Retina (tissue), 1 donor: ENCODE results near the gene SLC2A13.
"Not testable (repeated sequence)": the region's sequence is repeated elsewhere in the genome, so short reads cannot be mapped to it uniquely, and the experiment has no call there.

Experiments
- DNase-seq: peaks from one replicate; pipeline ENCODE4 v3.0.0-alpha.2; 2016

Gene SLC2A13

GRCh38 chr12:40034156-40034555 lies 71.7 kb downstream of the SLC2A13 start:
- DNase-seq: no peak

- DNase-seq: no peak
These were observed 72.6 kb downstream of the SLC2A13 start for GRCh38 chr12:40033242-40033630.

- DNase-seq: no peak
These were observed 73.2 kb downstream of the SLC2A13 start for GRCh38 chr12:40032433-40033241.

GRCh38 chr12:40031965-40032364 lies 73.9 kb downstream of the SLC2A13 start:
- no peak for DNase-seq

- DNase-seq: not testable (repeated sequence)
These were observed 74.9 kb downstream of the SLC2A13 start for GRCh38 chr12:40030970-40031369.

- DNase-seq: no peak
These were observed 77.6 kb downstream of the SLC2A13 start for GRCh38 chr12:40028296-40028695.

- DNase-seq: no peak
These were observed 83.0 kb downstream of the SLC2A13 start for GRCh38 chr12:40022850-40023249.

- DNase-seq: no peak
These were observed 85.6 kb downstream of the SLC2A13 start for GRCh38 chr12:40020261-40020691.

- DNase-seq: no peak
These were observed 88.4 kb downstream of the SLC2A13 start for GRCh38 chr12:40017488-40017887.

GRCh38 chr12:40016980-40017379 lies 88.9 kb downstream of the SLC2A13 start:
- DNase-seq: no peak

GRCh38 chr12:40015881-40016280 lies 90.0 kb downstream of the SLC2A13 start:
- DNase-seq: no peak

- no peak for DNase-seq
These were observed 90.5 kb downstream of the SLC2A13 start for GRCh38 chr12:40015345-40015744.

- DNase-seq: no peak
These were observed 92.0 kb downstream of the SLC2A13 start for GRCh38 chr12:40013847-40014246.

GRCh38 chr12:40013292-40013691 lies 92.6 kb downstream of the SLC2A13 start:
- no peak for DNase-seq

GRCh38 chr12:40012711-40013110 lies 93.2 kb downstream of the SLC2A13 start:
- no peak for DNase-seq

GRCh38 chr12:40011775-40012129 lies 94.1 kb downstream of the SLC2A13 start:
- DNase-seq: no peak

- peak; percentile 44 for DNase-seq
These were observed 94.7 kb downstream of the SLC2A13 start for GRCh38 chr12:40010899-40011774.

GRCh38 chr12:40002178-40003169 lies 103.4 kb downstream of the SLC2A13 start:
- DNase-seq: no peak

- no peak for DNase-seq
These were observed 104.5 kb downstream of the SLC2A13 start for GRCh38 chr12:40001406-40001805.

GRCh38 chr12:40000884-40001283 lies 105.0 kb downstream of the SLC2A13 start:
- DNase-seq: no peak

GRCh38 chr12:39993268-39993667 lies 112.6 kb downstream of the SLC2A13 start:
- no peak for DNase-seq
